ENCODE measurements around the gene OTULIN.

DNA sequence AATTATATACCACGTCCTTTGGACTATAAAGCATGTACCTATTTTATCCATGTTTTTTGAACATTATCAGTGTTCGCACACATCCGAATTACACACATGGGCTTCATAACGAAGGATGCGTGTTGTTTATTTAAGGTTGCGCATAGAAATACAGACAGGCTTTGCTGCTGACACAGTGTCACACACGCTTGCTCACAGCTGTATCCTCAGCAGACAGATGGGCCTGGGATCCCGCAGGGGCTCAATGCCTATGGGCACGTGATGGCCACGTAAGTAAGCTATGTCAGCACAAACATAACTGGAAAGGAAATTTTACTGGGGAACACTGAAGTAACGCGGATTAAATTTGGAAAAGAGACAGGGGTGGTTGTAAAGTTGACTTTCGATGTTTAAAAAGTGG lies 76.6 kb downstream of the OTULIN start:
- TF ChIP-seq, protein P1, sequence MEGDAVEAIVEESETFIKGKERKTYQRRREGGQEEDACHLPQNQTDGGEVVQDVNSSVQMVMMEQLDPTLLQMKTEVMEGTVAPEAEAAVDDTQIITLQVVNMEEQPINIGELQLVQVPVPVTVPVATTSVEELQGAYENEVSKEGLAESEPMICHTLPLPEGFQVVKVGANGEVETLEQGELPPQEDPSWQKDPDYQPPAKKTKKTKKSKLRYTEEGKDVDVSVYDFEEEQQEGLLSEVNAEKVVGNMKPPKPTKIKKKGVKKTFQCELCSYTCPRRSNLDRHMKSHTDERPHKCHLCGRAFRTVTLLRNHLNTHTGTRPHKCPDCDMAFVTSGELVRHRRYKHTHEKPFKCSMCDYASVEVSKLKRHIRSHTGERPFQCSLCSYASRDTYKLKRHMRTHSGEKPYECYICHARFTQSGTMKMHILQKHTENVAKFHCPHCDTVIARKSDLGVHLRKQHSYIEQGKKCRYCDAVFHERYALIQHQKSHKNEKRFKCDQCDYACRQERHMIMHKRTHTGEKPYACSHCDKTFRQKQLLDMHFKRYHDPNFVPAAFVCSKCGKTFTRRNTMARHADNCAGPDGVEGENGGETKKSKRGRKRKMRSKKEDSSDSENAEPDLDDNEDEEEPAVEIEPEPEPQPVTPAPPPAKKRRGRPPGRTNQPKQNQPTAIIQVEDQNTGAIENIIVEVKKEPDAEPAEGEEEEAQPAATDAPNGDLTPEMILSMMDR (conservative IDR thresholded peaks at IDR 0.05 in 1 of 2, IDR thresholded peaks at IDR 0.05 in 1 of 2; ENCODE audit: extremely low read depth in 1 of 2, insufficient read depth in 1 of 2, low read depth in 1 of 2, low read length in 2 of 2) = no peak
- TF ChIP-seq EZH2 (IDR thresholded peaks at IDR 0.05; ENCODE audit: borderline replicate concordance, low read length) = no peak

Measured in mammary epithelial cell (primary cell).